Germinal center (tissue), 1 donor: ENCODE results near the gene PSORS1C2.
"Not testable (repeated sequence)": the region's sequence is repeated elsewhere in the genome, so short reads cannot be mapped to it uniquely, and the experiment has no call there.

Source experiments
- DNase-seq: peaks from one replicate; pipeline ENCODE4 v3.0.0; 2012; ENCODE audit warnings: mixed read lengths, low spot score

PSORS1C2 gene

GRCh38 chr6:31165986-31166385 lies 27.1 kb upstream of the PSORS1C2 start:
- no peak for DNase-seq

GRCh38 chr6:31165064-31165832 lies 26.4 kb upstream of the PSORS1C2 start:
- DNase-seq: peak; percentile 54

- DNase-seq: not testable (repeated sequence)
These were observed 25.7 kb upstream of the PSORS1C2 start for GRCh38 chr6:31164475-31165063.

- no peak for DNase-seq
These were observed 25.1 kb upstream of the PSORS1C2 start for GRCh38 chr6:31163922-31164321.

- no peak for DNase-seq
These were observed 23.7 kb upstream of the PSORS1C2 start for GRCh38 chr6:31162463-31163165.

GRCh38 chr6:31161216-31162126 lies 22.6 kb upstream of the PSORS1C2 start:
- DNase-seq: no peak

GRCh38 chr6:31158863-31159855 lies 20.3 kb upstream of the PSORS1C2 start:
- DNase-seq: peak; percentile 58

GRCh38 chr6:31158140-31158862 lies 19.4 kb upstream of the PSORS1C2 start, which contains the start of gene TCF19:
Gene TCF19 (plus strand): TSS chr6:31158589. CDS start chr6:31159470, 881 bp downstream.
- peak; percentile 100 for DNase-seq

GRCh38 chr6:31157513-31158139 lies 18.8 kb upstream of the PSORS1C2 start, which contains the start of gene CCHCR1:
Gene CCHCR1 (minus strand): TSS chr6:31157802. CDS start chr6:31157600, 202 bp downstream.
- DNase-seq: no peak

GRCh38 chr6:31156641-31157040 lies 17.8 kb upstream of the PSORS1C2 start:
- DNase-seq: no peak

- DNase-seq: no peak
These were observed 15.6 kb upstream of the PSORS1C2 start for GRCh38 chr6:31154436-31154835.

GRCh38 chr6:31152781-31153180 lies 13.9 kb upstream of the PSORS1C2 start:
- no peak for DNase-seq

- DNase-seq: no peak
These were observed 11.1 kb upstream of the PSORS1C2 start for GRCh38 chr6:31149827-31150447.

GRCh38 chr6:31145386-31145785 lies 6.5 kb upstream of the PSORS1C2 start:
- no peak for DNase-seq

GRCh38 chr6:31144970-31145340 lies 6.1 kb upstream of the PSORS1C2 start:
- no peak for DNase-seq

- DNase-seq: no peak
These were observed 5.6 kb upstream of the PSORS1C2 start for GRCh38 chr6:31144296-31144969.

GRCh38 chr6:31143148-31143547 lies 4.3 kb upstream of the PSORS1C2 start:
- no peak for DNase-seq

- no peak for DNase-seq
These were observed 3.5 kb upstream of the PSORS1C2 start for GRCh38 chr6:31142361-31142761.
